HG03571 (cell line): Measurements from ENCODE around the gene NOS1AP.

Source experiments
- ATAC-seq: cut with Tn5 transposase; IDR thresholded peaks from one replicate; pipeline ENCODE4 v1.9.1; 2021; ENCODE audit not compliant: unreplicated experiment

NOS1AP gene

GRCh38 chr1:162240577-162240976 is 171.1 kb downstream of the NOS1AP start:
- no peak for ATAC-seq

- no peak for ATAC-seq
Measured at GRCh38 chr1:162242804-162243203, 173.3 kb downstream of the NOS1AP start.

GRCh38 chr1:162248854-162249535 is 179.5 kb downstream of the NOS1AP start:
- ATAC-seq: no peak

GRCh38 chr1:162250004-162250730 is 180.7 kb downstream of the NOS1AP start:
- ATAC-seq: no peak

- no peak for ATAC-seq
Measured at GRCh38 chr1:162251102-162251501, 181.6 kb downstream of the NOS1AP start.

- ATAC-seq: no peak
Measured at GRCh38 chr1:162252214-162252613, 182.7 kb downstream of the NOS1AP start.

- no peak for ATAC-seq
Measured at GRCh38 chr1:162253790-162254189, 184.3 kb downstream of the NOS1AP start.

GRCh38 chr1:162256287-162256686 is 186.8 kb downstream of the NOS1AP start:
- no peak for ATAC-seq

- ATAC-seq: no peak
Measured at GRCh38 chr1:162258394-162258793, 188.9 kb downstream of the NOS1AP start.

GRCh38 chr1:162259894-162260455 is 190.5 kb downstream of the NOS1AP start:
- no peak for ATAC-seq

GRCh38 chr1:162264108-162264507 is 194.6 kb downstream of the NOS1AP start:
- ATAC-seq: no peak

- no peak for ATAC-seq
Measured at GRCh38 chr1:162265983-162266382, 196.5 kb downstream of the NOS1AP start.

GRCh38 chr1:162270016-162270770 is 200.7 kb downstream of the NOS1AP start:
- no peak for ATAC-seq

GRCh38 chr1:162271972-162272371 is 202.5 kb downstream of the NOS1AP start:
- ATAC-seq: no peak

GRCh38 chr1:162272419-162272818 is 202.9 kb downstream of the NOS1AP start:
- ATAC-seq: no peak

- no peak for ATAC-seq
Measured at GRCh38 chr1:162275622-162276175, 206.2 kb downstream of the NOS1AP start.

GRCh38 chr1:162276493-162276892 is 207.0 kb downstream of the NOS1AP start:
- no peak for ATAC-seq

GRCh38 chr1:162279136-162279498 is 209.6 kb downstream of the NOS1AP start:
- no peak for ATAC-seq

GRCh38 chr1:162281426-162281825 is 211.9 kb downstream of the NOS1AP start:
- no peak for ATAC-seq

GRCh38 chr1:162283657-162284056 is 214.2 kb downstream of the NOS1AP start:
- no peak for ATAC-seq

- no peak for ATAC-seq
Measured at GRCh38 chr1:162284206-162284955, 214.9 kb downstream of the NOS1AP start.
